ENCODE results near the gene TAP2. TPM values are rescaled to one million over a fixed set of nuclear protein-coding genes. Genes with fewer than 3 reads are reported as not detected.

Gene TAP2
- polyA plus RNA-seq, 1 experiment: 15.4 TPM

DNA sequence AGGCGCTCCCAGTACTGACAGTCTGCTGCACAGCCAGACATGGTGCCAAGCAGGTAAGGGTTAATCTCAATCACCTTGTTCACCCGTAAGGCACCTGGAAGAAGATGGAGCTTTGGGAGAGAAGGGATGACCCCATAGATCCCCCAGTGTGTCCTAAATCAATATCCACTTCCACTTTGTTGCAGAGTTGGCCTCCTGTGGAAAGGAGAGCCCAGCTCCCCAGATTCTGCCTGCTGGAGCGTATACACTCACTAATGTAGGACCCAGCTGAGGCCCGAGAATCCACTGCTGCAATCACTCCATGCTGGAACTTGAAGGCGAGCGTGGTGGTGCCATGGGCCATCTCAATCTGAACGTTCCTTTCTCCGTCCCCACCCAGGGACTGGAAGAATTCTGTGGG lies 4.2 kb upstream of the TAP2 start:
- no peaks in the 10 kb centered on the region; the same call in 1 of the 2 replicates for H3K9me3 ChIP-seq (ENCODE audit: control insufficient read depth, insufficient read depth, low read length)
- TF ChIP-seq, protein P1, sequence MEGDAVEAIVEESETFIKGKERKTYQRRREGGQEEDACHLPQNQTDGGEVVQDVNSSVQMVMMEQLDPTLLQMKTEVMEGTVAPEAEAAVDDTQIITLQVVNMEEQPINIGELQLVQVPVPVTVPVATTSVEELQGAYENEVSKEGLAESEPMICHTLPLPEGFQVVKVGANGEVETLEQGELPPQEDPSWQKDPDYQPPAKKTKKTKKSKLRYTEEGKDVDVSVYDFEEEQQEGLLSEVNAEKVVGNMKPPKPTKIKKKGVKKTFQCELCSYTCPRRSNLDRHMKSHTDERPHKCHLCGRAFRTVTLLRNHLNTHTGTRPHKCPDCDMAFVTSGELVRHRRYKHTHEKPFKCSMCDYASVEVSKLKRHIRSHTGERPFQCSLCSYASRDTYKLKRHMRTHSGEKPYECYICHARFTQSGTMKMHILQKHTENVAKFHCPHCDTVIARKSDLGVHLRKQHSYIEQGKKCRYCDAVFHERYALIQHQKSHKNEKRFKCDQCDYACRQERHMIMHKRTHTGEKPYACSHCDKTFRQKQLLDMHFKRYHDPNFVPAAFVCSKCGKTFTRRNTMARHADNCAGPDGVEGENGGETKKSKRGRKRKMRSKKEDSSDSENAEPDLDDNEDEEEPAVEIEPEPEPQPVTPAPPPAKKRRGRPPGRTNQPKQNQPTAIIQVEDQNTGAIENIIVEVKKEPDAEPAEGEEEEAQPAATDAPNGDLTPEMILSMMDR (IDR thresholded peaks at IDR 0.05; ENCODE audit: low read depth, low read length): no peak
- DNase-seq (ENCODE audit: low read depth, low spot score): no peak
- H3K27me3 ChIP-seq (ENCODE audit: control insufficient read depth, insufficient read depth, low read length): no peaks in the 10 kb centered on the region
- H3K27ac ChIP-seq (ENCODE audit: low read depth, low read length): no peak overlapping the region
- ChIA-PET POLR2A (no interaction called here), CTCF (interaction anchor here (0.9 to 6.8 kb wide), 2 partner anchors 18 to 27 kb away, joined by 3 to 271 read pairs; no protein-coding TSS in a partner anchor)
- peak overlapping the region; percentile 18; the same call in 1 of the 2 replicates for H3K4me3 ChIP-seq (ENCODE audit: low read depth, low read length)

DNA sequence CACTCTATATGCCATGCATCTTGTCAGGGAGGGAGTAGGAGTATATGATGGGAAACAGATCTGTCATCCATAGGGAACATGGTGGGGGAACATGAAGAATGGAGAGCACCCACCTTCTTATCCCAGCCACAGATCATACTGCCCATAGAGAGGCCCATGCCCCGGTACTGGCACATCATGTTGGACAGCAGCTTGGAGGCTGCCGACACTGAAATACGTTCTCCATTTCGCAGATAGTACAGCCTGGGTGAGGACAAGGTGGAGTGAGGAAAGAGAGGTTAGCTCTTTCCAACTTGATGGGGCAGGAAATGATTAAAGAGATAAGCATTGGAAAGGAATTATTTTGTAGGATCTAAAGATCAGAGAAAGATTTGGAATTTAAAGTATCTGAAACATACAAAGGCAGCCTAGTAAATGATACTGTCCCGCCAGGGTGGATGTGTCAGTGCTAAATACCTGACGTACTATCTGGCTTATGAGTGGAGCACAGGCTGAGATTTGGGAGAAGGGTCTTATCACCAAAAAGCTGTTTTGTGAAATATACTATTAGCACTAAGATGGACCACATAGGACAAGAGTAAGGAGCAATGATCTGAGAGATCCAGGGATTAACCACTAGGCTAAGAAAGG lies 3.6 kb upstream of the TAP2 start:
- POLR2A ChIA-PET: no interaction called here
- Histone ChIP-seq H3K27ac (ENCODE audit: low read depth, low read length) (no peak overlapping the region), H3K4me3 (ENCODE audit: low read depth, low read length) (no peak overlapping the region), H3K9me3 (ENCODE audit: control insufficient read depth, insufficient read depth, low read length) (no peaks in the 10 kb centered on the region; the same call in 1 of the 2 replicates), H3K27me3 (ENCODE audit: control insufficient read depth, insufficient read depth, low read length) (no peaks in the 10 kb centered on the region)
- DNase-seq (ENCODE audit: low read depth, low spot score): no peak
- TF ChIP-seq, protein P1 (IDR thresholded peaks at IDR 0.05; ENCODE audit: low read depth, low read length): no peak
- CTCF ChIA-PET: interaction anchor here (0.9 to 6.8 kb wide), 4 partner anchors 19 to 143 kb away, joined by 3 to 271 read pairs (median 24); no protein-coding TSS in a partner anchor

DNA sequence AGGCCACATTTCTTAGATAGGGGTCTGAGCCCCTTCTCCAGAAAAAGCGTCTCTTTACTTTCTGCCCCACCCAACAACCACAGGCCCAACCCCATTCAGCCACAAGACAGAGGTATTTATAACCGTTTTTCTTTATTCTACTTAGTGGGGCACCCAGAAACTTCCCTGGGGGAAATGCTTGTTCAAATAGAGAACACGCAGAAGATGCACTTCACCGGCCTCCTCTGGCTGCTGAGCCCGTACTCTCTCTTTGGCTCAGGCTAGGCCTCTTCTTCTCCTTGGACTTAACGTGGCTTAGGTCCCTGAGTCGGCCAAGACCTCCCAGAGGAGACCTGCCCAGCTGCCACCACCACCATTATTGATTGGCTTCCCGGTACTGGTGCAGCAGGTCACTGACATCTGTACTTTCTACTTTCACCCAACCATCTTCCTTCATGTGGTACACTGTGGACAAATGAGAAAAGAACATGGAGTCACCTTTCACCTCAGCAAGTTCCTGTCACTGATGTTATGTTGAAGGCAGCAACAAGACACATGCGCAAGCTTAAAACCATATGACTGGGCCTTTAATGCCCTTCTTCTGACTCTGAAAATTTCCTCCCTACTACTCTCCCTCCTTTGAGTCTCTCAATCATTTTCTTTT lies 2.2 kb upstream of the TAP2 start:
- Histone ChIP-seq H3K27me3 (ENCODE audit: control insufficient read depth, insufficient read depth, low read length) (no peaks in the 10 kb centered on the region), H3K4me3 (ENCODE audit: low read depth, low read length) (no peak overlapping the region), H3K9me3 (ENCODE audit: control insufficient read depth, insufficient read depth, low read length) (no peaks in the 10 kb centered on the region; the same call in 1 of the 2 replicates), H3K27ac (ENCODE audit: low read depth, low read length) (no peak overlapping the region)
- DNase-seq (ENCODE audit: low read depth, low spot score): no peak
- CTCF ChIA-PET: interaction anchor here (1.0 to 6.8 kb wide), 6 partner anchors 10 to 144 kb away, joined by 3 to 271 read pairs (median 58); partner anchors contain the start of genes PSMB9 and TAP1
- TF ChIP-seq, protein P1 (IDR thresholded peaks at IDR 0.05; ENCODE audit: low read depth, low read length): no peak
- POLR2A ChIA-PET: no interaction called here

DNA sequence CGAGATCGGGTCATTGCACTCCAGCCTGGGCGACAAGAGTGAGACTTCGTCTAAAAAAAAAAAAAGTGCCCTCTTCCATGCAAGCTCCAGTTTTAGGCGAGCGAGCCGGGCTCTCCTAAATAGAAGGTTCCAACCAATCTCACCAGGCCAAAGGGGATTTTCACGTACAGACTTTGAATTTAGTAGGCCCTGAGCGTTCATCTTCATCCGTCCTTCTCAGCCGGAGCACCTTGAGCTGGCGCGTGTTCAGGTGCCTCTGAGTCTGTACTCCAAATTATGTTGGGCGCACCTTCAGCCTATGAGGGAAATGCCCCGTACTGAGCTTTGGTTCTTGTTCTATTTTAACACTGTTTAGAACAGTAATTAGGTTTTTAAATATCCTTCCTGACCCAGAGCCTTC lies 817 bp upstream of the TAP2 start:
- Histone ChIP-seq H3K4me3 (ENCODE audit: low read depth, low read length) (no peak overlapping the region), H3K27me3 (ENCODE audit: control insufficient read depth, insufficient read depth, low read length) (no peaks in the 10 kb centered on the region), H3K27ac (ENCODE audit: low read depth, low read length) (peak overlapping the region; percentile 21), H3K9me3 (ENCODE audit: control insufficient read depth, insufficient read depth, low read length) (no peaks in the 10 kb centered on the region; the same call in 1 of the 2 replicates)
- ChIA-PET POLR2A (interaction anchor here (1.7 to 2.2 kb wide), 2 partner anchors 133 to 135 kb away, joined by 6 to 25 read pairs; no protein-coding TSS in a partner anchor), CTCF (interaction anchor here (0.6 to 6.8 kb wide), 26 partner anchors 11 to 426 kb away, joined by 3 to 271 read pairs (median 10); partner anchors contain the start of genes HLA-DMA, PSMB9 and TAP1)
- TF ChIP-seq, protein P1 (IDR thresholded peaks at IDR 0.05; ENCODE audit: low read depth, low read length): no peak
- DNase-seq (ENCODE audit: low read depth, low spot score): no peak

Data from AG04450 (cell line).